ENCODE data around the gene LEPROT.
"Not testable (repeated sequence)": the region's sequence is repeated elsewhere in the genome, so short reads cannot be mapped to it uniquely, and the experiment has no call there.

LEPROT gene

GRCh38 chr1:65420590-65421350, at the start of gene LEPROT, which contains the start of gene LEPR:
TSS of gene LEPROT (plus strand) at chr1:65420668. CDS start at chr1:65420725, 57 bp downstream.
TSS of gene LEPR (plus strand) at chr1:65420668. CDS start at chr1:65565566, 144,898 bp downstream.
- H3K4me3 ChIP-seq (ENCODE audit: low read depth, low read length): peak within 1 kb of the TSS; percentile 98
- no peak for TF ChIP-seq CTCF (IDR thresholded peaks at IDR 0.05; ENCODE audit: borderline replicate concordance, insufficient read depth, low read depth, low read length)

- no peak for TF ChIP-seq CTCF (IDR thresholded peaks at IDR 0.05; ENCODE audit: borderline replicate concordance, insufficient read depth, low read depth, low read length)
- H3K4me3 ChIP-seq (ENCODE audit: low read depth, low read length): no peak overlapping the region
These were observed 48.9 kb upstream of the LEPROT start for GRCh38 chr1:65371544-65371943.

- TF ChIP-seq CTCF (IDR thresholded peaks at IDR 0.05; ENCODE audit: borderline replicate concordance, insufficient read depth, low read depth, low read length): no peak
- H3K4me3 ChIP-seq (ENCODE audit: low read depth, low read length): no peak overlapping the region
These were observed 47.9 kb upstream of the LEPROT start for GRCh38 chr1:65372557-65372956.

- no peak for TF ChIP-seq CTCF (IDR thresholded peaks at IDR 0.05; ENCODE audit: borderline replicate concordance, insufficient read depth, low read depth, low read length)
- H3K4me3 ChIP-seq (ENCODE audit: low read depth, low read length): no peak overlapping the region
These were observed 42.8 kb upstream of the LEPROT start for GRCh38 chr1:65377496-65378246.

GRCh38 chr1:65378247-65378946, 42.1 kb upstream of the LEPROT start:
- no peak for TF ChIP-seq CTCF (IDR thresholded peaks at IDR 0.05; ENCODE audit: borderline replicate concordance, insufficient read depth, low read depth, low read length)
- no peak overlapping the region for H3K4me3 ChIP-seq (ENCODE audit: low read depth, low read length)

- not testable (repeated sequence) for H3K4me3 ChIP-seq (ENCODE audit: low read depth, low read length)
These were observed 36.0 kb upstream of the LEPROT start for GRCh38 chr1:65384426-65384825.

- H3K4me3 ChIP-seq (ENCODE audit: low read depth, low read length): no peak overlapping the region
- TF ChIP-seq CTCF (IDR thresholded peaks at IDR 0.05; ENCODE audit: borderline replicate concordance, insufficient read depth, low read depth, low read length): no peak
These were observed 34.0 kb upstream of the LEPROT start for GRCh38 chr1:65386439-65386838.

All from GM12875 (cell line).